WTC11 (cell line): ENCODE results near the gene SOCS4. TPM values are rescaled to one million over a fixed set of nuclear protein-coding genes. Genes with fewer than 3 reads are reported as not detected.

Experiments used
- ATAC-seq: fragments of 200-7000 bp; cut with Tn5 transposase; 2 replicates; pipeline ENCODE4 v1.10.0; 2021; ENCODE audit warnings: mild to moderate bottlenecking, moderate library complexity
- CTCF ChIA-PET: fragments of 300-600 bp; sonication (Branson Sonifier 250); formaldehyde crosslinking; loops from one replicate; lab custom pipeline; 2021; ENCODE audit warnings: antibody characterized with exemption; lab: Charles Lee
- POLR2A ChIA-PET: fragments of 350-600 bp; sonication (Branson Sonifier 250); formaldehyde crosslinking; loops from one replicate; lab custom pipeline; 2021; ENCODE audit warnings: antibody characterized with exemption; lab: Charles Lee
- DNase-seq: peaks from one replicate; pipeline ENCODE4 v3.0.0; 2021; ENCODE audit warnings: low spot score
- H3K27ac Mint-ChIP-seq: 2 replicates; pipeline ENCODE4 v1.8.0; 2021; ENCODE audit warnings: mixed read lengths
- H3K27me3 Mint-ChIP-seq: 2 replicates; pipeline ENCODE4 v1.8.0; 2021; ENCODE audit warnings: low read depth, mild to moderate bottlenecking, moderate library complexity, mixed read lengths
- H3K36me3 Mint-ChIP-seq: 2 replicates; pipeline ENCODE4 v1.8.0; 2021; ENCODE audit warnings: mixed read lengths
- H3K4me1 Mint-ChIP-seq: 2 replicates; pipeline ENCODE4 v1.8.0; 2022; ENCODE audit warnings: mixed read lengths
- H3K4me3 Mint-ChIP-seq: 2 replicates; pipeline ENCODE4 v1.8.0; 2021; ENCODE audit warnings: mild to moderate bottlenecking, moderate library complexity, mixed read lengths
- H3K9me3 Mint-ChIP-seq: 2 replicates; pipeline ENCODE4 v1.8.0; 2021; ENCODE audit warnings: mixed read lengths
- CBFB ChIP-seq: sonication (generic); formaldehyde crosslinking; IDR thresholded peaks from 2 replicates; pipeline ENCODE4 v1.8.1; 2022; ENCODE audit warnings: mild to moderate bottlenecking, low read depth, missing genetic modification reagents
- CREB1 ChIP-seq: sonication (generic); formaldehyde crosslinking; IDR thresholded peaks from 2 replicates; pipeline ENCODE4 v1.8.0; 2023; ENCODE audit warnings: mild to moderate bottlenecking, missing genetic modification reagents
- ESRRA ChIP-seq: sonication (generic); formaldehyde crosslinking; IDR thresholded peaks from 2 replicates; pipeline ENCODE4 v1.8.1; 2022; ENCODE audit warnings: mild to moderate bottlenecking, missing genetic modification reagents, borderline replicate concordance
- JAZF1 ChIP-seq: fragments of 250-450 bp; sonication (Bioruptor Pico); IDR thresholded peaks from 2 replicates; pipeline ENCODE4 v1.9.0; 2021; ENCODE audit warnings: moderate library complexity, mild to moderate bottlenecking, inconsistent platforms
- MXD4 ChIP-seq: fragments of 250-450 bp; sonication (Bioruptor Pico); IDR thresholded peaks from 2 replicates; pipeline ENCODE4 v1.8.0; 2021; ENCODE audit warnings: mild to moderate bottlenecking, moderate library complexity, borderline replicate concordance
- TEAD1 ChIP-seq: sonication (generic); formaldehyde crosslinking; IDR thresholded peaks from 2 replicates; pipeline ENCODE4 v1.8.0; 2022; ENCODE audit warnings: mild to moderate bottlenecking, missing genetic modification reagents
- TEAD4 ChIP-seq: sonication (generic); formaldehyde crosslinking; IDR thresholded peaks from 2 replicates; pipeline ENCODE4 v1.8.0; 2022; ENCODE audit warnings: mild to moderate bottlenecking, missing genetic modification reagents
- total RNA-seq: library from RNA; stranded (reverse); gene quantifications from 3 replicates; pipeline ENCODE4 v1.2.3, GENCODE V29; 2021
- TF ChIP-seq, protein P1 (sequence below): sonication (generic); formaldehyde crosslinking; IDR thresholded peaks from 2 replicates; pipeline ENCODE4 v1.8.1; 2022; ENCODE audit warnings: mild to moderate bottlenecking, moderate library complexity, missing genetic modification reagents
- TF ChIP-seq, protein P2 (sequence below): sonication (generic); formaldehyde crosslinking; IDR thresholded peaks from 2 replicates; pipeline ENCODE4 v1.8.0; 2022; ENCODE audit warnings: missing genetic modification reagents
- TF ChIP-seq, protein P3 (sequence below): sonication (generic); formaldehyde crosslinking; conservative IDR thresholded peaks from 2 replicates; pipeline ENCODE4 v1.8.1; 2023; ENCODE audit warnings: mild to moderate bottlenecking, low read depth, missing genetic modification reagents, moderate library complexity
- TF ChIP-seq, protein P4 (sequence below): sonication (generic); formaldehyde crosslinking; IDR thresholded peaks from 2 replicates; pipeline ENCODE4 v1.8.1; 2022; ENCODE audit warnings: missing genetic modification reagents, borderline replicate concordance
- TF ChIP-seq, protein P5 (sequence below): sonication (generic); formaldehyde crosslinking; IDR thresholded peaks from 2 replicates; pipeline ENCODE4 v1.8.0; 2022; ENCODE audit warnings: mild to moderate bottlenecking, missing genetic modification reagents
- TF ChIP-seq, protein P6 (sequence below): fragments of 250-450 bp; sonication (Bioruptor Pico); IDR thresholded peaks from 2 replicates; pipeline ENCODE4 v1.9.0; 2021; ENCODE audit warnings: mild to moderate bottlenecking

Gene SOCS4
- total RNA-seq, 1 experiment from 2014 or later, result 21.3 TPM

DNA sequence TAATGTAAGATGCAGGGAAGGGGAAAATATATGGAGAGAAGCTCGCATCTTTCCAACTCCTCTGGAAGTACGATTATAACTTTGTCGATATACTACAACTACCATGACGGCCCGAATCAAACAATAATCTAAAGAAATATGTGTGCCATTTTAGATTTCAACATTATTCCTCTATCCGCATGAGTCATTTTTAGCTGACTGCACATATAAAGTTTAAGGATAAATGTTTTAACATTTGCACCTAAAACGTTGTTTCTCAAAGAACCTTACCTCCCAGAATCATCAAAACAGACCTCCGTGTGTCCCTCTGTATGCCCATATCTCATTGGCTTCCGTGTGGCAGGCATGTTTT, 619 bp upstream of the SOCS4 start (continued):
- TF ChIP-seq ESRRA (CRISPR knock-in tag) (no peak), TEAD4 (no peak)

DNA sequence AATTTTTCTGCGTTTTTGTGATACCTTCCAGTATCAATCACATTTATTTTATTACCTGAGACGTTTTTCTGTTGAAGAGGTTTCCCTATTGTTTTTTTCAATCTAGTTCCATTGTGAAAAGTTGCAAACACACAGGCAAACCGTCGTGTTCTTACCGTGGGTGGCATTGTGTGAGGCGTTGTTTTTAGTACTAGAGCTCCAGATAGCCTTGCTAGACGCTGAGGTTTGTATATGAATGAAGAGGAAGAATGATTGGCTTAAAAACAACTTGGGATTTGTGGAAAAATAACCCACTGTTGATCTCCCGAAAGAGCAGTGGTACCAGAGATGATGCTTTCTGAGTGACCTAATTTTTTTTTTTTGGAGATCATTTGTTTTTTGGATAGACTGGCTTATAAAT, 1.0 kb downstream of the SOCS4 start:
- no peaks in the 10 kb centered on the region for H3K9me3 Mint-ChIP-seq
- peaks cover 10% of the 10 kb centered on the region for H3K36me3 Mint-ChIP-seq
- CTCF ChIA-PET, result interaction anchor here (6.0 kb wide), 1 partner anchor 23 kb away, joined by 43 read pairs; the partner anchor contains the start of gene MAPK1IP1L
- DNase-seq (no peak), ATAC-seq (no peak)
- peak overlapping the region; percentile 88 for H3K27ac Mint-ChIP-seq
- peak overlapping the region; percentile 86 for H3K4me3 Mint-ChIP-seq
- TF ChIP-seq, protein P1, sequence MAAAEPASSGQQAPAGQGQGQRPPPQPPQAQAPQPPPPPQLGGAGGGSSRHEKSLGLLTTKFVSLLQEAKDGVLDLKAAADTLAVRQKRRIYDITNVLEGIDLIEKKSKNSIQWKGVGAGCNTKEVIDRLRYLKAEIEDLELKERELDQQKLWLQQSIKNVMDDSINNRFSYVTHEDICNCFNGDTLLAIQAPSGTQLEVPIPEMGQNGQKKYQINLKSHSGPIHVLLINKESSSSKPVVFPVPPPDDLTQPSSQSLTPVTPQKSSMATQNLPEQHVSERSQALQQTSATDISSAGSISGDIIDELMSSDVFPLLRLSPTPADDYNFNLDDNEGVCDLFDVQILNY, result no peak
- TF ChIP-seq, all 79 proteins: peak for 0
- POLR2A ChIA-PET, result interaction anchor here (0.7 to 1.8 kb wide), 2 partner anchors 23 to 201 kb away, joined by 3 to 4 read pairs; partner anchors contain the start of gene MAPK1IP1L
- H3K4me1 Mint-ChIP-seq, result peaks cover 54% of the 10 kb centered on the region
- no peaks in the 10 kb centered on the region for H3K27me3 Mint-ChIP-seq

DNA sequence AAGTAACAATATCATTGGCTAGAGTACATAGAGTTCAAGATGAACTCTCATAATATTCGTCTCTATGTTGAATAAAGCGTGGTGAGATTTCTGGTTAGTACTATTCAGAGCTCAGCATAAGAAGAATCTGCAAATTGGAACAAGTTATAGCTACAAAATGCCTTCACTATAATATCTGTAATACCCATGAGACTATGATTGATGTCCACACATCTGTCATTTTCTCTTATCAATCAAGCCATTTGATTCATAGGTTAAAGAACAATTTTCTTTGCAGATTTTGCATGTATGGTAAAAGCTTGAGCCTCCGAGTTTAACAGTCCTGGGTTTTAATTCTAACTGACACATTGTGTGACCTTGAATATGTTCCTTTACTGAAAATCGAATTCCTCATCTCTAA, 1.4 kb downstream of the SOCS4 start:
- Mint-ChIP-seq H3K27ac (peak overlapping the region; percentile 88), H3K9me3 (no peaks in the 10 kb centered on the region), H3K36me3 (peaks cover 8% of the 10 kb centered on the region), H3K4me1 (peaks cover 50% of the 10 kb centered on the region), H3K4me3 (peak overlapping the region; percentile 86), H3K27me3 (no peaks in the 10 kb centered on the region)
- DNase-seq (no peak), ATAC-seq (no peak)
- ChIA-PET POLR2A (interaction anchor here (0.7 to 1.8 kb wide), 2 partner anchors 23 to 201 kb away, joined by 3 to 4 read pairs; partner anchors contain the start of gene MAPK1IP1L), CTCF (interaction anchor here (6.0 kb wide), 1 partner anchor 23 kb away, joined by 43 read pairs; the partner anchor contains the start of gene MAPK1IP1L)
- no peak for TF ChIP-seq JAZF1
- TF ChIP-seq, protein P2, sequence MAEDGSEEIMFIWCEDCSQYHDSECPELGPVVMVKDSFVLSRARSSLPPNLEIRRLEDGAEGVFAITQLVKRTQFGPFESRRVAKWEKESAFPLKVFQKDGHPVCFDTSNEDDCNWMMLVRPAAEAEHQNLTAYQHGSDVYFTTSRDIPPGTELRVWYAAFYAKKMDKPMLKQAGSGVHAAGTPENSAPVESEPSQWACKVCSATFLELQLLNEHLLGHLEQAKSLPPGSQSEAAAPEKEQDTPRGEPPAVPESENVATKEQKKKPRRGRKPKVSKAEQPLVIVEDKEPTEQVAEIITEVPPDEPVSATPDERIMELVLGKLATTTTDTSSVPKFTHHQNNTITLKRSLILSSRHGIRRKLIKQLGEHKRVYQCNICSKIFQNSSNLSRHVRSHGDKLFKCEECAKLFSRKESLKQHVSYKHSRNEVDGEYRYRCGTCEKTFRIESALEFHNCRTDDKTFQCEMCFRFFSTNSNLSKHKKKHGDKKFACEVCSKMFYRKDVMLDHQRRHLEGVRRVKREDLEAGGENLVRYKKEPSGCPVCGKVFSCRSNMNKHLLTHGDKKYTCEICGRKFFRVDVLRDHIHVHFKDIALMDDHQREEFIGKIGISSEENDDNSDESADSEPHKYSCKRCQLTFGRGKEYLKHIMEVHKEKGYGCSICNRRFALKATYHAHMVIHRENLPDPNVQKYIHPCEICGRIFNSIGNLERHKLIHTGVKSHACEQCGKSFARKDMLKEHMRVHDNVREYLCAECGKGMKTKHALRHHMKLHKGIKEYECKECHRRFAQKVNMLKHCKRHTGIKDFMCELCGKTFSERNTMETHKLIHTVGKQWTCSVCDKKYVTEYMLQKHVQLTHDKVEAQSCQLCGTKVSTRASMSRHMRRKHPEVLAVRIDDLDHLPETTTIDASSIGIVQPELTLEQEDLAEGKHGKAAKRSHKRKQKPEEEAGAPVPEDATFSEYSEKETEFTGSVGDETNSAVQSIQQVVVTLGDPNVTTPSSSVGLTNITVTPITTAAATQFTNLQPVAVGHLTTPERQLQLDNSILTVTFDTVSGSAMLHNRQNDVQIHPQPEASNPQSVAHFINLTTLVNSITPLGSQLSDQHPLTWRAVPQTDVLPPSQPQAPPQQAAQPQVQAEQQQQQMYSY, result no peak
- TF ChIP-seq, protein P3, sequence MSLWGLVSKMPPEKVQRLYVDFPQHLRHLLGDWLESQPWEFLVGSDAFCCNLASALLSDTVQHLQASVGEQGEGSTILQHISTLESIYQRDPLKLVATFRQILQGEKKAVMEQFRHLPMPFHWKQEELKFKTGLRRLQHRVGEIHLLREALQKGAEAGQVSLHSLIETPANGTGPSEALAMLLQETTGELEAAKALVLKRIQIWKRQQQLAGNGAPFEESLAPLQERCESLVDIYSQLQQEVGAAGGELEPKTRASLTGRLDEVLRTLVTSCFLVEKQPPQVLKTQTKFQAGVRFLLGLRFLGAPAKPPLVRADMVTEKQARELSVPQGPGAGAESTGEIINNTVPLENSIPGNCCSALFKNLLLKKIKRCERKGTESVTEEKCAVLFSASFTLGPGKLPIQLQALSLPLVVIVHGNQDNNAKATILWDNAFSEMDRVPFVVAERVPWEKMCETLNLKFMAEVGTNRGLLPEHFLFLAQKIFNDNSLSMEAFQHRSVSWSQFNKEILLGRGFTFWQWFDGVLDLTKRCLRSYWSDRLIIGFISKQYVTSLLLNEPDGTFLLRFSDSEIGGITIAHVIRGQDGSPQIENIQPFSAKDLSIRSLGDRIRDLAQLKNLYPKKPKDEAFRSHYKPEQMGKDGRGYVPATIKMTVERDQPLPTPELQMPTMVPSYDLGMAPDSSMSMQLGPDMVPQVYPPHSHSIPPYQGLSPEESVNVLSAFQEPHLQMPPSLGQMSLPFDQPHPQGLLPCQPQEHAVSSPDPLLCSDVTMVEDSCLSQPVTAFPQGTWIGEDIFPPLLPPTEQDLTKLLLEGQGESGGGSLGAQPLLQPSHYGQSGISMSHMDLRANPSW (CRISPR knock-in tag), result no peak

DNA sequence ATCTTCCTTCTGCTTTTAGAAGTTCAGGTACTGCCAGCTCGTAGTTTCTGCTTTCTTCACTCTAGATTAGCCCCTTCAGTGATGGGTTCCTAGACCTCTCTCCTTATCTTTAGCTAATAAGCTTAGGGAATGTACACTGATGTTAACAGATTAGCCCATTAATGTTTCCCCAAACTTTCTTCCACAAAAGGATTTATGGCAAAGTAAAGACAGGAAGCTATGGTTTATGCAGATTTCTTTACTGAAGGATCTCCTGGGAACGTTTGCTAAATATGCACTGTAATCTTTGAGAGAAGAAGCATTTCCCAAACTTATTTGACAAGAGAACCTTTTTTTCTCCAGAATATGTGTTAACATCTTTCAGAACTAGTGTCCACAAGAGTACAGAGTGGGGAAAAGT, 4.2 kb downstream of the SOCS4 start:
- CTCF ChIA-PET, result interaction anchor here (6.0 kb wide), 1 partner anchor 20 kb away, joined by 43 read pairs; the partner anchor contains the start of gene MAPK1IP1L
- no peaks in the 10 kb centered on the region for H3K27me3 Mint-ChIP-seq
- no peaks in the 10 kb centered on the region for H3K9me3 Mint-ChIP-seq
- H3K4me3 Mint-ChIP-seq, result no peak overlapping the region
- POLR2A ChIA-PET, result interaction anchor here (1.4 kb wide), 1 partner anchor 20 kb away, joined by 4 read pairs; the partner anchor contains the start of gene MAPK1IP1L
- H3K36me3 Mint-ChIP-seq, result peaks cover 19% of the 10 kb centered on the region
- DNase-seq (no peak), ATAC-seq (no peak)
- H3K4me1 Mint-ChIP-seq, result peaks cover 33% of the 10 kb centered on the region
- H3K27ac Mint-ChIP-seq, result 0 out of 2 replicates have a peak overlapping the region, but pooled peaks have one; percentile 33
- TF ChIP-seq, protein P4, sequence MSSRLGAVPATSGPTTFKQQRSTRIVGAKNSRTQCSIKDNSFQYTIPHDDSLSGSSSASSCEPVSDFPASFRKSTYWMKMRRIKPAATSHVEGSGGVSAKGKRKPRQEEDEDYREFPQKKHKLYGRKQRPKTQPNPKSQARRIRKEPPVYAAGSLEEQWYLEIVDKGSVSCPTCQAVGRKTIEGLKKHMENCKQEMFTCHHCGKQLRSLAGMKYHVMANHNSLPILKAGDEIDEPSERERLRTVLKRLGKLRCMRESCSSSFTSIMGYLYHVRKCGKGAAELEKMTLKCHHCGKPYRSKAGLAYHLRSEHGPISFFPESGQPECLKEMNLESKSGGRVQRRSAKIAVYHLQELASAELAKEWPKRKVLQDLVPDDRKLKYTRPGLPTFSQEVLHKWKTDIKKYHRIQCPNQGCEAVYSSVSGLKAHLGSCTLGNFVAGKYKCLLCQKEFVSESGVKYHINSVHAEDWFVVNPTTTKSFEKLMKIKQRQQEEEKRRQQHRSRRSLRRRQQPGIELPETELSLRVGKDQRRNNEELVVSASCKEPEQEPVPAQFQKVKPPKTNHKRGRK, result no peak
- TF ChIP-seq TEAD1 (CRISPR knock-in tag) (no peak), MXD4 (CRISPR knock-in tag) (no peak), CBFB (CRISPR knock-in tag) (no peak), JAZF1 (no peak), CREB1 (CRISPR knock-in tag) (no peak)
- TF ChIP-seq, protein P5, sequence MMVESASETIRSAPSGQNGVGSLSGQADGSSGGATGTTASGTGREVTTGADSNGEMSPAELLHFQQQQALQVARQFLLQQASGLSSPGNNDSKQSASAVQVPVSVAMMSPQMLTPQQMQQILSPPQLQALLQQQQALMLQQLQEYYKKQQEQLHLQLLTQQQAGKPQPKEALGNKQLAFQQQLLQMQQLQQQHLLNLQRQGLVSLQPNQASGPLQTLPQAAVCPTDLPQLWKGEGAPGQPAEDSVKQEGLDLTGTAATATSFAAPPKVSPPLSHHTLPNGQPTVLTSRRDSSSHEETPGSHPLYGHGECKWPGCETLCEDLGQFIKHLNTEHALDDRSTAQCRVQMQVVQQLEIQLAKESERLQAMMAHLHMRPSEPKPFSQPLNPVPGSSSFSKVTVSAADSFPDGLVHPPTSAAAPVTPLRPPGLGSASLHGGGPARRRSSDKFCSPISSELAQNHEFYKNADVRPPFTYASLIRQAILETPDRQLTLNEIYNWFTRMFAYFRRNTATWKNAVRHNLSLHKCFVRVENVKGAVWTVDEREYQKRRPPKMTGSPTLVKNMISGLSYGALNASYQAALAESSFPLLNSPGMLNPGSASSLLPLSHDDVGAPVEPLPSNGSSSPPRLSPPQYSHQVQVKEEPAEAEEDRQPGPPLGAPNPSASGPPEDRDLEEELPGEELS (CRISPR knock-in tag), result no peak
- TF ChIP-seq, protein P6, sequence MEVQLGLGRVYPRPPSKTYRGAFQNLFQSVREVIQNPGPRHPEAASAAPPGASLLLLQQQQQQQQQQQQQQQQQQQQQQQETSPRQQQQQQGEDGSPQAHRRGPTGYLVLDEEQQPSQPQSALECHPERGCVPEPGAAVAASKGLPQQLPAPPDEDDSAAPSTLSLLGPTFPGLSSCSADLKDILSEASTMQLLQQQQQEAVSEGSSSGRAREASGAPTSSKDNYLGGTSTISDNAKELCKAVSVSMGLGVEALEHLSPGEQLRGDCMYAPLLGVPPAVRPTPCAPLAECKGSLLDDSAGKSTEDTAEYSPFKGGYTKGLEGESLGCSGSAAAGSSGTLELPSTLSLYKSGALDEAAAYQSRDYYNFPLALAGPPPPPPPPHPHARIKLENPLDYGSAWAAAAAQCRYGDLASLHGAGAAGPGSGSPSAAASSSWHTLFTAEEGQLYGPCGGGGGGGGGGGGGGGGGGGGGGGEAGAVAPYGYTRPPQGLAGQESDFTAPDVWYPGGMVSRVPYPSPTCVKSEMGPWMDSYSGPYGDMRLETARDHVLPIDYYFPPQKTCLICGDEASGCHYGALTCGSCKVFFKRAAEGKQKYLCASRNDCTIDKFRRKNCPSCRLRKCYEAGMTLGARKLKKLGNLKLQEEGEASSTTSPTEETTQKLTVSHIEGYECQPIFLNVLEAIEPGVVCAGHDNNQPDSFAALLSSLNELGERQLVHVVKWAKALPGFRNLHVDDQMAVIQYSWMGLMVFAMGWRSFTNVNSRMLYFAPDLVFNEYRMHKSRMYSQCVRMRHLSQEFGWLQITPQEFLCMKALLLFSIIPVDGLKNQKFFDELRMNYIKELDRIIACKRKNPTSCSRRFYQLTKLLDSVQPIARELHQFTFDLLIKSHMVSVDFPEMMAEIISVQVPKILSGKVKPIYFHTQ, result no peak
